GM23248 (cell line): ENCODE measurements around the gene OXSR1.

ENCODE experiments used
- EZH2 ChIP-seq: fragments of 200-600 bp; sonication (generic); IDR thresholded peaks from 2 replicates; pipeline ENCODE4 v1.6.1; 2018; ENCODE audit warnings: antibody characterized with exemption, mild to moderate bottlenecking; ENCODE audit not compliant: insufficient read depth, poor library complexity, severe bottlenecking
- EZH2phosphoT487 ChIP-seq: fragments of 200-600 bp; sonication (generic); IDR thresholded peaks from 2 replicates; pipeline ENCODE4 v1.6.1; 2018; ENCODE audit warnings: antibody characterized with exemption, moderate library complexity, mild to moderate bottlenecking, low read depth; ENCODE audit not compliant: insufficient read depth

- TF ChIP-seq EZH2phosphoT487 (no peak), EZH2 (no peak)
Measured at GRCh38 chr3:38264779-38265178, 99.4 kb downstream of the OXSR1 start.
